CD14-positive monocyte (primary cell): ENCODE data around the gene SPIN2B. TPM values are rescaled to one million over a fixed set of nuclear protein-coding genes. Genes with fewer than 3 reads are reported as not detected.
A peak's percentile ranks its signal among the peaks of the same experiment; 100 is the strongest.
"Not testable (repeated sequence)": the region's sequence is repeated elsewhere in the genome, so short reads cannot be mapped to it uniquely, and the experiment has no call there.

Experiments used
- DNase-seq, 3 donors: peaks; one replicate each; pipeline ENCODE4 v3.0.0-alpha.2; 2011 to 2022
- H2AFZ ChIP-seq: 2 replicates; pipeline ENCODE4 v1.6.0; 2012; ENCODE audit warnings: mild to moderate bottlenecking, low read depth, low read length, inconsistent platforms; ENCODE audit not compliant: insufficient read depth, poor library complexity, severe bottlenecking
- H3K27ac ChIP-seq, 2 donors: 1 replicate in 1 of 2; 2 replicates in 1 of 2; pipeline ENCODE4 v1.5.1; 2012 to 2013; ENCODE audit warnings: low read length in 2 of 2, control low read depth in 1 of 2, inconsistent platforms in 1 of 2, low read depth in 1 of 2, mild to moderate bottlenecking in 1 of 2
- H3K27me3 ChIP-seq, 2 donors: one replicate each; pipeline versions ENCODE4 v1.6.0 to v1.6.1; 2011 to 2013; ENCODE audit warnings: low read length in 2 of 2; ENCODE audit not compliant: control insufficient read depth in 2 of 2, insufficient read depth in 2 of 2
- H3K36me3 ChIP-seq, 2 donors: replicated peaks in 1 of 2; 1 replicate in 1 of 2; 2 replicates in 1 of 2; pipeline versions ENCODE4 v1.5.1 to v1.6.1; 2012 to 2013; ENCODE audit warnings: low read length in 2 of 2, control low read depth in 1 of 2, inconsistent platforms in 1 of 2, mild to moderate bottlenecking in 1 of 2; ENCODE audit not compliant: insufficient read depth in 2 of 2, control insufficient read depth in 1 of 2
- H3K4me1 ChIP-seq, 2 donors: 1 replicate in 1 of 2; 2 replicates in 1 of 2; pipeline versions ENCODE4 v1.5.1 to v1.6.1; 2012 to 2013; ENCODE audit warnings: low read length in 2 of 2, control low read depth in 1 of 2, inconsistent platforms in 1 of 2, mild to moderate bottlenecking in 1 of 2, moderate library complexity in 1 of 2; ENCODE audit not compliant: insufficient read depth in 2 of 2, control insufficient read depth in 1 of 2
- H3K4me2 ChIP-seq: replicated peaks from 2 replicates; pipeline ENCODE3; 2012; ENCODE audit warnings: low read length, moderate library complexity, mild to moderate bottlenecking; ENCODE audit not compliant: poor library complexity, severe bottlenecking; ENCODE audit errors: extremely low read depth
- H3K4me3 ChIP-seq, 3 experiments: fragments of 200-600 bp in 1 of 3; sonication (generic) in 1 of 3; replicated peaks in 1 of 3; 1 replicate in 2 of 3; 2 replicates in 1 of 3; pipeline ENCODE4 v1.5.1; 2011 to 2013; ENCODE audit warnings: low read length in 3 of 3, mild to moderate bottlenecking in 3 of 3, control low read depth in 2 of 3, low read depth in 2 of 3, inconsistent platforms in 1 of 3, moderate library complexity in 1 of 3
- H3K79me2 ChIP-seq: 2 replicates; pipeline ENCODE4 v1.6.0; 2012; ENCODE audit warnings: mild to moderate bottlenecking, control low read depth, inconsistent platforms, low read length, moderate library complexity; ENCODE audit not compliant: insufficient read depth
- H3K9ac ChIP-seq: 2 replicates; pipeline ENCODE4 v1.6.0; 2017; ENCODE audit warnings: low read length, mild to moderate bottlenecking; ENCODE audit not compliant: insufficient read depth, poor library complexity, severe bottlenecking
- H3K9me3 ChIP-seq, 2 donors: replicated peaks in 1 of 2; 1 replicate in 1 of 2; 2 replicates in 1 of 2; pipeline versions ENCODE4 v1.5.1 to v1.6.1; 2012 to 2013; ENCODE audit warnings: low read length in 2 of 2, control low read depth in 1 of 2; ENCODE audit not compliant: control insufficient read depth in 1 of 2, insufficient read depth in 1 of 2
- H4K20me1 ChIP-seq: 2 replicates; pipeline ENCODE4 v1.6.0; 2012; ENCODE audit warnings: mild to moderate bottlenecking, low read length, control low read depth, moderate library complexity; ENCODE audit not compliant: insufficient read depth
- H3K27ac Mint-ChIP-seq, 7 donors: one replicate each; pipeline ENCODE4 v1.8.0; 2020; ENCODE audit warnings: mild to moderate bottlenecking in 7 of 7, mixed read lengths in 7 of 7, moderate library complexity in 6 of 7, inconsistent platforms in 2 of 7
- H3K27me3 Mint-ChIP-seq, 3 donors: one replicate each; pipeline ENCODE4 v1.8.0; 2021 to 2022; ENCODE audit warnings: low read depth in 3 of 3, mild to moderate bottlenecking in 3 of 3, mixed read lengths in 3 of 3, moderate library complexity in 3 of 3, inconsistent platforms in 1 of 3
- H3K36me3 Mint-ChIP-seq, 2 donors: one replicate each; pipeline ENCODE4 v1.8.0; 2020; ENCODE audit warnings: mixed read lengths in 2 of 2, inconsistent platforms in 1 of 2, mild to moderate bottlenecking in 1 of 2
- H3K4me1 Mint-ChIP-seq: one replicate; pipeline ENCODE4 v1.8.0; 2020; ENCODE audit warnings: mild to moderate bottlenecking, mixed read lengths
- H3K4me3 Mint-ChIP-seq, 2 donors: one replicate each; pipeline ENCODE4 v1.8.0; 2020; ENCODE audit warnings: mild to moderate bottlenecking in 2 of 2, mixed read lengths in 2 of 2, moderate library complexity in 1 of 2
- H3K9me3 Mint-ChIP-seq, 7 donors: one replicate each; pipeline ENCODE4 v1.8.0; 2020 to 2022; ENCODE audit warnings: mixed read lengths in 7 of 7, mild to moderate bottlenecking in 6 of 7, moderate library complexity in 6 of 7, inconsistent platforms in 2 of 7
- WGBS: methylation state at CpG from one replicate; pipeline ENCODE4 v1.1.5; 2013; ENCODE audit warnings: missing lambda C conversion rate; ENCODE audit not compliant: insufficient coverage; 5-methylcytosine and 5-hydroxymethylcytosine counted together
- intact Hi-C, 2 donors: fragments of 100-400 bp; cut with micrococcal nuclease; formaldehyde crosslinking; loops; one replicate each; pipeline versions ENCODE4 v1.15.0 to v1.15.1; 2023
- polyA plus RNA-seq, 3 donors: library from polyadenylated mRNA; depleted of rRNA in 1 of 3; unstranded in 2 of 3; stranded (reverse) in 1 of 3; fragments of 300-500 nt in 2 of 3; fragments of >200 nt in 1 of 3; fragmentation: Illumina TruSeq in 2 of 3; gene quantifications; 1 replicate in 2 of 3; 2 replicates in 1 of 3; pipeline ENCODE4 v1.2.3, GENCODE V29; 2012 to 2021
- TF ChIP-seq, protein P1 (sequence below): fragments of 200-600 bp; IDR thresholded peaks from one replicate; pipeline ENCODE4 v1.8.0; 2022; ENCODE audit warnings: antibody characterized with exemption, mild to moderate bottlenecking

Gene SPIN2B
- polyA plus RNA-seq, 3 donors = 6.5 to 9.0 (median 6.7) TPM

GRCh38 chrX:57136589-57136988, 15.2 kb upstream of the SPIN2B start:
- H3K9me3 Mint-ChIP-seq, H3K4me1 Mint-ChIP-seq, H2AFZ ChIP-seq, H3K27me3 Mint-ChIP-seq, intact Hi-C loops, H3K27ac ChIP-seq, H3K9me3 ChIP-seq, DNase-seq, H3K27ac Mint-ChIP-seq, H4K20me1 ChIP-seq, H3K36me3 Mint-ChIP-seq, H3K36me3 ChIP-seq, H3K79me2 ChIP-seq, H3K4me1 ChIP-seq, H3K27me3 ChIP-seq, H3K9ac ChIP-seq, H3K4me3 Mint-ChIP-seq, H3K4me3 ChIP-seq, H3K4me2 ChIP-seq: not testable (repeated sequence)
- 100% methylated on average over 1 of the region's 3 CpGs for WGBS

GRCh38 chrX:57135287-57135686, 13.9 kb upstream of the SPIN2B start:
- Histone ChIP-seq H3K9ac (no peak overlapping the region), H3K36me3 (no peaks in the 10 kb centered on the region), H3K4me1 (no peaks in the 10 kb centered on the region), H3K79me2 (no peaks in the 10 kb centered on the region), H3K27ac (no peak overlapping the region), H3K4me2 (no peak overlapping the region), H3K4me3 (no peak overlapping the region), H2AFZ (no peak overlapping the region), H3K27me3 (no peaks in the 10 kb centered on the region), H4K20me1 (no peaks in the 10 kb centered on the region), H3K9me3 (no peaks in the 10 kb centered on the region)
- DNase-seq = no peak
- Mint-ChIP-seq H3K4me1 (no peaks in the 10 kb centered on the region), H3K4me3 (no peak overlapping the region), H3K36me3 (peaks cover 0 to 2% of the 10 kb centered on the region in 2 donors), H3K27me3 (peaks cover 0 to 8% (median 6%) of the 10 kb centered on the region in 3 donors), H3K27ac (peak overlapping the region in 1 of 7 donors; percentile 33), H3K9me3 (peaks cover 0 to 8% (median 2%) of the 10 kb centered on the region in 7 donors)
- intact Hi-C loops = no loop called here
- no CpG with 5 or more reads among the region's 3 CpGs for WGBS
- TF ChIP-seq, protein P1, sequence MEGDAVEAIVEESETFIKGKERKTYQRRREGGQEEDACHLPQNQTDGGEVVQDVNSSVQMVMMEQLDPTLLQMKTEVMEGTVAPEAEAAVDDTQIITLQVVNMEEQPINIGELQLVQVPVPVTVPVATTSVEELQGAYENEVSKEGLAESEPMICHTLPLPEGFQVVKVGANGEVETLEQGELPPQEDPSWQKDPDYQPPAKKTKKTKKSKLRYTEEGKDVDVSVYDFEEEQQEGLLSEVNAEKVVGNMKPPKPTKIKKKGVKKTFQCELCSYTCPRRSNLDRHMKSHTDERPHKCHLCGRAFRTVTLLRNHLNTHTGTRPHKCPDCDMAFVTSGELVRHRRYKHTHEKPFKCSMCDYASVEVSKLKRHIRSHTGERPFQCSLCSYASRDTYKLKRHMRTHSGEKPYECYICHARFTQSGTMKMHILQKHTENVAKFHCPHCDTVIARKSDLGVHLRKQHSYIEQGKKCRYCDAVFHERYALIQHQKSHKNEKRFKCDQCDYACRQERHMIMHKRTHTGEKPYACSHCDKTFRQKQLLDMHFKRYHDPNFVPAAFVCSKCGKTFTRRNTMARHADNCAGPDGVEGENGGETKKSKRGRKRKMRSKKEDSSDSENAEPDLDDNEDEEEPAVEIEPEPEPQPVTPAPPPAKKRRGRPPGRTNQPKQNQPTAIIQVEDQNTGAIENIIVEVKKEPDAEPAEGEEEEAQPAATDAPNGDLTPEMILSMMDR = no peak
